ENCODE data around the gene ADH5. TPM values are rescaled to one million over a fixed set of nuclear protein-coding genes. Genes with fewer than 3 reads are reported as not detected.

Gene ADH5
- total RNA-seq, 1 experiment from 2014 or later = 110 TPM

- Mint-ChIP-seq H3K27me3 (ENCODE audit: insufficient read depth, unreplicated experiment) (no peaks in the 10 kb centered on the region), H3K27ac (ENCODE audit: low read depth, unreplicated experiment) (no peak overlapping the region), H3K4me1 (ENCODE audit: insufficient read depth, unreplicated experiment) (no peaks in the 10 kb centered on the region), H3K9me3 (ENCODE audit: unreplicated experiment) (no peaks in the 10 kb centered on the region), H3K4me3 (ENCODE audit: unreplicated experiment) (no peak overlapping the region), H3K36me3 (ENCODE audit: insufficient read depth, unreplicated experiment) (peaks cover 12% of the 10 kb centered on the region)
- intact Hi-C loops (cut with micrococcal nuclease) = no loop called here
- ChIA-PET POLR2A (interaction anchor here (0.9 kb wide), 1 partner anchor 26 kb away, joined by 3 read pairs; no protein-coding TSS in a partner anchor), CTCF (interaction anchor here (0.6 kb wide), 2 partner anchors 10 to 71 kb away, joined by 3 read pairs; no protein-coding TSS in a partner anchor)
- TF ChIP-seq CTCF (IDR thresholded peaks at IDR 0.05; ENCODE audit: unreplicated experiment) = no peak
- no TSS peak for BruUV-seq (replicated peaks)
- no peak for DNase-seq (ENCODE audit: unreplicated experiment)
Observed at GRCh38 chr4:99038213-99038612, 50.4 kb downstream of the ADH5 start.

GRCh38 chr4:99033956-99034355 is 54.6 kb downstream of the ADH5 start:
- DNase-seq (ENCODE audit: unreplicated experiment) = no peak
- CTCF ChIA-PET = interaction anchor here (0.7 to 1.6 kb wide), 2 partner anchors 33 to 35 kb away, joined by 4 to 5 read pairs; no protein-coding TSS in a partner anchor
- Mint-ChIP-seq H3K4me3 (ENCODE audit: unreplicated experiment) (no peak overlapping the region), H3K27me3 (ENCODE audit: insufficient read depth, unreplicated experiment) (no peaks in the 10 kb centered on the region), H3K4me1 (ENCODE audit: insufficient read depth, unreplicated experiment) (no peaks in the 10 kb centered on the region), H3K9me3 (ENCODE audit: unreplicated experiment) (no peaks in the 10 kb centered on the region), H3K36me3 (ENCODE audit: insufficient read depth, unreplicated experiment) (peaks cover 17% of the 10 kb centered on the region), H3K27ac (ENCODE audit: low read depth, unreplicated experiment) (no peak overlapping the region)
- intact Hi-C loops (cut with micrococcal nuclease) = no loop called here
- no TSS peak for BruUV-seq (replicated peaks)
- POLR2A ChIA-PET = interaction anchor here (0.6 to 1.4 kb wide), 4 partner anchors 11 to 105 kb away, joined by 3 to 4 read pairs (median 3); partner anchors contain the start of genes EIF4E and METAP1
- no peak for TF ChIP-seq CTCF (IDR thresholded peaks at IDR 0.05; ENCODE audit: unreplicated experiment)

- H3K36me3 Mint-ChIP-seq (ENCODE audit: insufficient read depth, unreplicated experiment) = peaks cover 17% of the 10 kb centered on the region
- no peak overlapping the region for H3K27ac Mint-ChIP-seq (ENCODE audit: low read depth, unreplicated experiment)
- H3K4me3 Mint-ChIP-seq (ENCODE audit: unreplicated experiment) = no peak overlapping the region
- TF ChIP-seq CTCF (IDR thresholded peaks at IDR 0.05; ENCODE audit: unreplicated experiment) = no peak
- no peak for DNase-seq (ENCODE audit: unreplicated experiment)
- no peaks in the 10 kb centered on the region for H3K9me3 Mint-ChIP-seq (ENCODE audit: unreplicated experiment)
- CTCF ChIA-PET = interaction anchor here (0.6 to 1.7 kb wide), 3 partner anchors 24 to 158 kb away, joined by 3 to 13 read pairs (median 4); no protein-coding TSS in a partner anchor
- POLR2A ChIA-PET = interaction anchor here (0.5 to 1.5 kb wide), 3 partner anchors 22 to 66 kb away, joined by 3 to 10 read pairs (median 6); partner anchors contain the start of gene METAP1
- no peaks in the 10 kb centered on the region for H3K27me3 Mint-ChIP-seq (ENCODE audit: insufficient read depth, unreplicated experiment)
- peaks cover 21% of the 10 kb centered on the region for H3K4me1 Mint-ChIP-seq (ENCODE audit: insufficient read depth, unreplicated experiment)
- no TSS peak for BruUV-seq (replicated peaks)
- intact Hi-C loops (cut with micrococcal nuclease) = no loop called here
Observed at GRCh38 chr4:99029852-99030251, 58.7 kb downstream of the ADH5 start.

- ChIA-PET POLR2A (interaction anchor here (0.5 to 1.5 kb wide), 3 partner anchors 21 to 66 kb away, joined by 3 to 10 read pairs (median 6); partner anchors contain the start of gene METAP1), CTCF (interaction anchor here (0.6 to 1.7 kb wide), 4 partner anchors 23 to 159 kb away, joined by 3 to 13 read pairs (median 4); no protein-coding TSS in a partner anchor)
- no TSS peak for BruUV-seq (replicated peaks)
- Mint-ChIP-seq H3K9me3 (ENCODE audit: unreplicated experiment) (no peaks in the 10 kb centered on the region), H3K27ac (ENCODE audit: low read depth, unreplicated experiment) (no peak overlapping the region), H3K27me3 (ENCODE audit: insufficient read depth, unreplicated experiment) (no peaks in the 10 kb centered on the region), H3K36me3 (ENCODE audit: insufficient read depth, unreplicated experiment) (peaks cover 11% of the 10 kb centered on the region), H3K4me3 (ENCODE audit: unreplicated experiment) (no peak overlapping the region), H3K4me1 (ENCODE audit: insufficient read depth, unreplicated experiment) (peaks cover 27% of the 10 kb centered on the region)
- DNase-seq (ENCODE audit: unreplicated experiment) = no peak
- TF ChIP-seq CTCF (IDR thresholded peaks at IDR 0.05; ENCODE audit: unreplicated experiment) = no peak
- intact Hi-C loops (cut with micrococcal nuclease) = no loop called here
Observed at GRCh38 chr4:99029018-99029735, 59.4 kb downstream of the ADH5 start.
